Hematopoietic multipotent progenitor cell treated with erythropoietin and hydrocortisone succinate and interleukin-3 and kit ligand, for 8 days (in vitro differentiated cells): ENCODE results near the gene SP1.
A peak's percentile ranks its signal among the peaks of the same experiment; 100 is the strongest.
"Not testable (repeated sequence)": the region's sequence is repeated elsewhere in the genome, so short reads cannot be mapped to it uniquely, and the experiment has no call there.

Source experiments
- DNase-seq: peaks from one replicate; pipeline ENCODE4 v3.0.0-alpha.2; 2015

Gene SP1

GRCh38 chr12:53380104-53380793 is at the start of gene SP1:
SP1 (plus strand) TSS chr12:53380176; CDS start chr12:53380292, 116 bp downstream.
- DNase-seq = peak; percentile 91

- DNase-seq = no peak
These were observed 49.3 kb upstream of the SP1 start for GRCh38 chr12:53330671-53331070.

GRCh38 chr12:53332339-53332738 is 47.6 kb upstream of the SP1 start:
- not testable (repeated sequence) for DNase-seq

GRCh38 chr12:53332744-53333143 is 47.2 kb upstream of the SP1 start:
- no peak for DNase-seq

GRCh38 chr12:53333289-53333688 is 46.7 kb upstream of the SP1 start:
- no peak for DNase-seq

- no peak for DNase-seq
These were observed 46.1 kb upstream of the SP1 start for GRCh38 chr12:53333845-53334244.

GRCh38 chr12:53334822-53335221 is 45.2 kb upstream of the SP1 start:
- no peak for DNase-seq

GRCh38 chr12:53336181-53336681 is 43.7 kb upstream of the SP1 start, which contains the start of gene SP7:
SP7 (minus strand) TSS chr12:53336354; CDS start chr12:53335646, 708 bp downstream.
- DNase-seq = no peak

- DNase-seq = no peak
These were observed 42.0 kb upstream of the SP1 start for GRCh38 chr12:53338017-53338416.

GRCh38 chr12:53338916-53339315 is 41.1 kb upstream of the SP1 start:
- DNase-seq = no peak

- DNase-seq = no peak
These were observed 39.6 kb upstream of the SP1 start for GRCh38 chr12:53340398-53340797.

- no peak for DNase-seq
These were observed 36.5 kb upstream of the SP1 start for GRCh38 chr12:53343449-53343848.

GRCh38 chr12:53343969-53344368 is 36.0 kb upstream of the SP1 start:
- DNase-seq = no peak

- no peak for DNase-seq
These were observed 35.5 kb upstream of the SP1 start for GRCh38 chr12:53344487-53344823.

- peak; percentile 75 for DNase-seq
These were observed 35.0 kb upstream of the SP1 start for GRCh38 chr12:53344824-53345485.

GRCh38 chr12:53345486-53346188 is 34.3 kb upstream of the SP1 start:
- DNase-seq = no peak

- DNase-seq = no peak
These were observed 33.5 kb upstream of the SP1 start for GRCh38 chr12:53346491-53346890.

GRCh38 chr12:53347905-53348304 is 32.1 kb upstream of the SP1 start:
- DNase-seq = no peak

- DNase-seq = peak; percentile 92
These were observed 27.4 kb upstream of the SP1 start for GRCh38 chr12:53352331-53353256.

- DNase-seq = no peak
These were observed 26.7 kb upstream of the SP1 start for GRCh38 chr12:53353257-53353655.

- DNase-seq = no peak
These were observed 24.9 kb upstream of the SP1 start for GRCh38 chr12:53355121-53355520.

GRCh38 chr12:53358836-53359419 is 21.0 kb upstream of the SP1 start:
- DNase-seq = no peak
